ENCODE results near the gene ANKS6. TPM values are rescaled to one million over a fixed set of nuclear protein-coding genes. Genes with fewer than 3 reads are reported as not detected.
A peak's percentile ranks its signal among the peaks of the same experiment; 100 is the strongest.

Gene ANKS6
- total and polyA plus RNA-seq, 9 of the 15 experiments (the other 6 are each of a cell fraction or from before 2014, with no cell fraction given), result 9.9 to 74.5 (median 36.9) TPM

DNA sequence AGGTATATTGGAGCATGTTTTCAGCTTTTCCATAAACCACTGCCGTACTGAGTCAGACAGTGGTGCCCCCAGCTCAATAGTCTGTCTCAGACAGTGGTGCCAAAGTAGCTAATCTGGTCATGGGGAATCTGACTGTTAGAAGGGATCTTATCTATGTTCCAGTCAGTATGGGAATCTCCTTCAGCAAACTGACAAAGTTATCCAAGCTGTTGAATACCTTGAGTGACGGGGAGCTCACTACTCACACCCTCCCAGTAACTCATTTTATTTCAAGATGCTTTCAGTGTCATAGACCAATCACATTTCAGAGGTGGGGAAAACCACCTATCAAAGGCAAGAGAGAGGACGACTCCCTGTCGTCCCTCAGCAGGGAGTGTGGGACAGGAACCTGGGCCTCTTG is 18.7 kb downstream of the ANKS6 start:
- no peak overlapping the region for H3K27ac ChIP-seq (ENCODE audit: extremely low read depth, low read depth, low read length)
- peaks cover 8% of the 10 kb centered on the region; the same call in 1 of the 2 replicates for H4K20me1 ChIP-seq (replicated peaks; ENCODE audit: control insufficient read depth, insufficient read depth, low read length)
- no peaks in the 10 kb centered on the region for H3K9me1 ChIP-seq (ENCODE audit: control insufficient read depth, insufficient read depth, low read length)
- H3K4me3 ChIP-seq, result no peak overlapping the region
- ChIA-PET CTCF (ENCODE audit: low intra/inter-chr PET ratio) (no interaction called here), POLR2A (interaction anchor here (1.2 kb wide), 1 partner anchor 233 kb away, joined by 3 read pairs; no protein-coding TSS in a partner anchor)
- peaks cover 79% of the 10 kb centered on the region for H3K36me3 ChIP-seq (ENCODE audit: control insufficient read depth, insufficient read depth, low read length)
- in situ Hi-C loops (cut with MboI), result loop anchor here (10.0 to 25.0 kb wide), 2 partner anchors 463 to 865 kb away; partner anchors contain the start of gene TRMO
- no peak overlapping the region for H2AFZ ChIP-seq (ENCODE audit: low read depth, low read length)
- H3K9me3 ChIP-seq (replicated peaks; ENCODE audit: control insufficient read depth, insufficient read depth, low read depth, low read length), result no peaks in the 10 kb centered on the region
- FAIRE-seq (no peak), DNase-seq (ENCODE audit: extremely low read depth in 1 of 4, low spot score in 3 of 4) (no peak), ATAC-seq (no peak)
- H3K27me3 ChIP-seq (ENCODE audit: control insufficient read depth in 2 of 2, insufficient read depth in 2 of 2, low read length in 2 of 2), result no peaks in the 10 kb centered on the region
- WGBS (ENCODE audit: insufficient coverage, low coverage, missing lambda C conversion rate), result 68% methylated on average over 4 of the region's 4 CpGs
- H3K4me2 ChIP-seq (ENCODE audit: insufficient read depth, low read length), result no peak overlapping the region
- BruUV-seq (replicated peaks), result no TSS peak
- no peak overlapping the region for H3K9ac ChIP-seq (ENCODE audit: insufficient read depth in 1 of 2, low read depth in 2 of 2, low read length in 2 of 2)
- intact Hi-C loops (cut with micrococcal nuclease), result loop anchor here (5.0 kb wide), 1 partner anchor 240 kb away; no protein-coding TSS in a partner anchor
- no peaks in the 10 kb centered on the region for H3K79me2 ChIP-seq (ENCODE audit: control insufficient read depth, insufficient read depth, low read length)
- TF ChIP-seq ASH1L (IDR thresholded peaks at IDR 0.05; ENCODE audit: borderline replicate concordance, low read depth, partially characterized antibody), result no peak
- no peak for TF ChIP-seq FOXK1 (CRISPR knock-in tag; IDR thresholded peaks at IDR 0.05; ENCODE audit: borderline replicate concordance)
- TF ChIP-seq KDM1A (IDR thresholded peaks at IDR 0.05), result 0 out of 4 replicates have a peak, but pooled peaks of 1 of the 2 experiments have one; percentile 8
- TF ChIP-seq, protein P1, sequence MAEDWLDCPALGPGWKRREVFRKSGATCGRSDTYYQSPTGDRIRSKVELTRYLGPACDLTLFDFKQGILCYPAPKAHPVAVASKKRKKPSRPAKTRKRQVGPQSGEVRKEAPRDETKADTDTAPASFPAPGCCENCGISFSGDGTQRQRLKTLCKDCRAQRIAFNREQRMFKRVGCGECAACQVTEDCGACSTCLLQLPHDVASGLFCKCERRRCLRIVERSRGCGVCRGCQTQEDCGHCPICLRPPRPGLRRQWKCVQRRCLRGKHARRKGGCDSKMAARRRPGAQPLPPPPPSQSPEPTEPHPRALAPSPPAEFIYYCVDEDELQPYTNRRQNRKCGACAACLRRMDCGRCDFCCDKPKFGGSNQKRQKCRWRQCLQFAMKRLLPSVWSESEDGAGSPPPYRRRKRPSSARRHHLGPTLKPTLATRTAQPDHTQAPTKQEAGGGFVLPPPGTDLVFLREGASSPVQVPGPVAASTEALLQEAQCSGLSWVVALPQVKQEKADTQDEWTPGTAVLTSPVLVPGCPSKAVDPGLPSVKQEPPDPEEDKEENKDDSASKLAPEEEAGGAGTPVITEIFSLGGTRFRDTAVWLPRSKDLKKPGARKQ (CRISPR knock-in tag; IDR thresholded peaks at IDR 0.05), result no peak
- TF ChIP-seq, protein P2, sequence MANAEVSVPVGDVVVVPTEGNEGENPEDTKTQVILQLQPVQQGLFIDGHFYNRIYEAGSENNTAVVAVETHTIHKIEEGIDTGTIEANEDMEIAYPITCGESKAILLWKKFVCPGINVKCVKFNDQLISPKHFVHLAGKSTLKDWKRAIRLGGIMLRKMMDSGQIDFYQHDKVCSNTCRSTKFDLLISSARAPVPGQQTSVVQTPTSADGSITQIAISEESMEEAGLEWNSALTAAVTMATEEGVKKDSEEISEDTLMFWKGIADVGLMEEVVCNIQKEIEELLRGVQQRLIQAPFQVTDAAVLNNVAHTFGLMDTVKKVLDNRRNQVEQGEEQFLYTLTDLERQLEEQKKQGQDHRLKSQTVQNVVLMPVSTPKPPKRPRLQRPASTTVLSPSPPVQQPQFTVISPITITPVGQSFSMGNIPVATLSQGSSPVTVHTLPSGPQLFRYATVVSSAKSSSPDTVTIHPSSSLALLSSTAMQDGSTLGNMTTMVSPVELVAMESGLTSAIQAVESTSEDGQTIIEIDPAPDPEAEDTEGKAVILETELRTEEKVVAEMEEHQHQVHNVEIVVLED (CRISPR knock-in tag; IDR thresholded peaks at IDR 0.05), result no peak
- TF ChIP-seq, protein P3, sequence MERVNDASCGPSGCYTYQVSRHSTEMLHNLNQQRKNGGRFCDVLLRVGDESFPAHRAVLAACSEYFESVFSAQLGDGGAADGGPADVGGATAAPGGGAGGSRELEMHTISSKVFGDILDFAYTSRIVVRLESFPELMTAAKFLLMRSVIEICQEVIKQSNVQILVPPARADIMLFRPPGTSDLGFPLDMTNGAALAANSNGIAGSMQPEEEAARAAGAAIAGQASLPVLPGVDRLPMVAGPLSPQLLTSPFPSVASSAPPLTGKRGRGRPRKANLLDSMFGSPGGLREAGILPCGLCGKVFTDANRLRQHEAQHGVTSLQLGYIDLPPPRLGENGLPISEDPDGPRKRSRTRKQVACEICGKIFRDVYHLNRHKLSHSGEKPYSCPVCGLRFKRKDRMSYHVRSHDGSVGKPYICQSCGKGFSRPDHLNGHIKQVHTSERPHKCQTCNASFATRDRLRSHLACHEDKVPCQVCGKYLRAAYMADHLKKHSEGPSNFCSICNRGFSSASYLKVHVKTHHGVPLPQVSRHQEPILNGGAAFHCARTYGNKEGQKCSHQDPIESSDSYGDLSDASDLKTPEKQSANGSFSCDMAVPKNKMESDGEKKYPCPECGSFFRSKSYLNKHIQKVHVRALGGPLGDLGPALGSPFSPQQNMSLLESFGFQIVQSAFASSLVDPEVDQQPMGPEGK (CRISPR knock-in tag; IDR thresholded peaks at IDR 0.05; ENCODE audit: borderline replicate concordance), result no peak
- no peak for TF ChIP-seq MEF2D (tag; conservative IDR thresholded peaks at IDR 0.05; ENCODE audit: low read depth)
- TF ChIP-seq RBM25 (IDR thresholded peaks at IDR 0.05; ENCODE audit: low read depth, low read length, severe bottlenecking), result peak; percentile 60
- TF ChIP-seq BCOR (IDR thresholded peaks at IDR 0.05), result peak; percentile 48; the same call in 1 of the 2 replicates
- TF ChIP-seq SIN3B (IDR thresholded peaks at IDR 0.05; ENCODE audit: low read depth), result no peak
- TF ChIP-seq ZFP36 (IDR thresholded peaks at IDR 0.05; ENCODE audit: low read depth, low read length, partially characterized antibody), result peak; percentile 56
- H3K4me1 ChIP-seq (replicated peaks in 1 of 2; ENCODE audit: control insufficient read depth in 2 of 2, insufficient read depth in 2 of 2, low read length in 2 of 2), result peaks cover 4 to 8% of the 10 kb centered on the region in 2 experiments; a peak in 4 of 5 replicates

All from K562 (cell line).